H4 (cell line): ENCODE data around the gene PPP1R13B. TPM values are rescaled to one million over a fixed set of nuclear protein-coding genes. Genes with fewer than 3 reads are reported as not detected.
"Not testable (repeated sequence)": the region's sequence is repeated elsewhere in the genome, so short reads cannot be mapped to it uniquely, and the experiment has no call there.

Experiments
- DNase-seq: peaks from one replicate; pipeline ENCODE4 v3.0.0-alpha.2; 2015; ENCODE audit warnings: low spot score
- total RNA-seq: library from RNA; depleted of rRNA; stranded (reverse); fragments of >200 nt; shearing (Covaris generic); gene quantifications from 2 replicates; pipeline ENCODE4 v1.2.3, GENCODE V29; 2014; rRNA removed

PPP1R13B gene
- 2.6 and 2.9 TPM in 2 replicates for total RNA-seq

- DNase-seq = peak; percentile 74
Observed at GRCh38 chr14:103847451-103848174, at the start of gene PPP1R13B. Gene PPP1R13B (minus strand): TSS chr14:103847575. CDS start chr14:103847307, 268 bp downstream.

GRCh38 chr14:103896578-103896977, 49.2 kb upstream of the PPP1R13B start:
- peak; percentile 29 for DNase-seq

GRCh38 chr14:103894723-103895059, 47.3 kb upstream of the PPP1R13B start:
- DNase-seq = no peak

GRCh38 chr14:103894034-103894722, 46.8 kb upstream of the PPP1R13B start:
- DNase-seq = no peak

- no peak for DNase-seq
Observed at GRCh38 chr14:103892247-103892646, 44.9 kb upstream of the PPP1R13B start.

- no peak for DNase-seq
Observed at GRCh38 chr14:103891667-103892215, 44.4 kb upstream of the PPP1R13B start.

GRCh38 chr14:103890821-103891666, 43.7 kb upstream of the PPP1R13B start:
- DNase-seq = no peak

GRCh38 chr14:103890052-103890371, 42.6 kb upstream of the PPP1R13B start:
- DNase-seq = no peak

- DNase-seq = peak; percentile 39
Observed at GRCh38 chr14:103889313-103890051, 42.1 kb upstream of the PPP1R13B start.

- not testable (repeated sequence) for DNase-seq
Observed at GRCh38 chr14:103889002-103889312, 41.6 kb upstream of the PPP1R13B start.

- no peak for DNase-seq
Observed at GRCh38 chr14:103887557-103888115, 40.3 kb upstream of the PPP1R13B start.

- no peak for DNase-seq
Observed at GRCh38 chr14:103887170-103887501, 39.8 kb upstream of the PPP1R13B start.

- DNase-seq = no peak
Observed at GRCh38 chr14:103886304-103887169, 39.2 kb upstream of the PPP1R13B start.

GRCh38 chr14:103885509-103885932, 38.1 kb upstream of the PPP1R13B start:
- DNase-seq = no peak

- no peak for DNase-seq
Observed at GRCh38 chr14:103884854-103885253, 37.5 kb upstream of the PPP1R13B start.

- DNase-seq = no peak
Observed at GRCh38 chr14:103883263-103883523, 35.8 kb upstream of the PPP1R13B start.

- DNase-seq = no peak
Observed at GRCh38 chr14:103882503-103883262, 35.3 kb upstream of the PPP1R13B start.

GRCh38 chr14:103881268-103882201, 34.2 kb upstream of the PPP1R13B start:
- DNase-seq = no peak
